ENCODE data around the gene ERH. TPM values are rescaled to one million over a fixed set of nuclear protein-coding genes. Genes with fewer than 3 reads are reported as not detected.
A peak's percentile ranks its signal among the peaks of the same experiment; 100 is the strongest.

The ERH gene
- total RNA-seq, 1 donor from 2014 or later: 337 TPM

GRCh38 chr14:69335371-69335771, 62.7 kb downstream of the ERH start:
- no peak overlapping the region for H3K27ac ChIP-seq
- no peaks in the 10 kb centered on the region for H3F3A ChIP-seq (ENCODE audit: low read depth)
- Mint-ChIP-seq H3K36me3 (peaks cover 4% of the 10 kb centered on the region), H3K9me3 (no peaks in the 10 kb centered on the region), H3K4me1 (peaks cover 5% of the 10 kb centered on the region), H3K4me3 (no peak overlapping the region), H3K27me3 (ENCODE audit: insufficient read depth, low read depth) (peaks cover 4% of the 10 kb centered on the region), H3K27ac (peak overlapping the region; percentile 81)
- H3K9ac ChIP-seq: peak overlapping the region; percentile 10
- no peaks in the 10 kb centered on the region for H3K36me3 ChIP-seq
- H2AFZ ChIP-seq (replicated peaks): peak overlapping the region; percentile 53
- H3K4me1 ChIP-seq: peaks cover 7% of the 10 kb centered on the region
- H4K20me1 ChIP-seq (ENCODE audit: low read depth): no peaks in the 10 kb centered on the region
- DNase-seq (ENCODE audit: low spot score): no peak
- no peaks in the 10 kb centered on the region for H3K27me3 ChIP-seq
- H3K4me3 ChIP-seq: no peak overlapping the region
- peak overlapping the region; percentile 15 for H3K4me2 ChIP-seq
- H3K79me2 ChIP-seq (ENCODE audit: low read depth): no peaks in the 10 kb centered on the region
- no peaks in the 10 kb centered on the region for H3K9me3 ChIP-seq (ENCODE audit: low read depth)
- TF ChIP-seq CTCF (IDR thresholded peaks at IDR 0.05) (no peak), EZH2 (IDR thresholded peaks at IDR 0.05) (no peak), EZH2phosphoT487 (IDR thresholded peaks at IDR 0.05) (no peak)

GRCh38 chr14:69334576-69334975, 63.5 kb downstream of the ERH start:
- Mint-ChIP-seq H3K27me3 (ENCODE audit: insufficient read depth, low read depth) (peaks cover 4% of the 10 kb centered on the region), H3K27ac (no peak overlapping the region), H3K36me3 (peaks cover 9% of the 10 kb centered on the region), H3K9me3 (no peaks in the 10 kb centered on the region), H3K4me3 (peak overlapping the region; percentile 44), H3K4me1 (peaks cover 5% of the 10 kb centered on the region)
- Histone ChIP-seq H3K27ac (no peak overlapping the region), H3K27me3 (no peaks in the 10 kb centered on the region), H3F3A (ENCODE audit: low read depth) (no peaks in the 10 kb centered on the region), H3K9ac (no peak overlapping the region), H2AFZ (replicated peaks) (no peak overlapping the region), H3K4me2 (no peak overlapping the region), H3K4me1 (peaks cover 7% of the 10 kb centered on the region), H3K36me3 (no peaks in the 10 kb centered on the region), H3K4me3 (no peak overlapping the region), H4K20me1 (ENCODE audit: low read depth) (no peaks in the 10 kb centered on the region), H3K9me3 (ENCODE audit: low read depth) (no peaks in the 10 kb centered on the region), H3K79me2 (ENCODE audit: low read depth) (no peaks in the 10 kb centered on the region)
- no peak for DNase-seq (ENCODE audit: low spot score)
- TF ChIP-seq CTCF (IDR thresholded peaks at IDR 0.05) (no peak), EZH2 (IDR thresholded peaks at IDR 0.05) (no peak), EZH2phosphoT487 (IDR thresholded peaks at IDR 0.05) (no peak)

GRCh38 chr14:69333791-69334337, 64.2 kb downstream of the ERH start:
- Histone ChIP-seq H3K4me2 (no peak overlapping the region), H3F3A (ENCODE audit: low read depth) (no peaks in the 10 kb centered on the region), H3K36me3 (no peaks in the 10 kb centered on the region), H4K20me1 (ENCODE audit: low read depth) (no peaks in the 10 kb centered on the region), H3K4me3 (no peak overlapping the region), H3K79me2 (ENCODE audit: low read depth) (no peaks in the 10 kb centered on the region), H3K4me1 (peaks cover 7% of the 10 kb centered on the region), H3K9me3 (ENCODE audit: low read depth) (no peaks in the 10 kb centered on the region), H3K9ac (no peak overlapping the region), H3K27me3 (no peaks in the 10 kb centered on the region), H2AFZ (replicated peaks) (no peak overlapping the region), H3K27ac (no peak overlapping the region)
- H3K4me1 Mint-ChIP-seq: peaks cover 5% of the 10 kb centered on the region
- DNase-seq (ENCODE audit: low spot score): no peak
- peaks cover 11% of the 10 kb centered on the region for H3K36me3 Mint-ChIP-seq
- peak overlapping the region; percentile 44 for H3K4me3 Mint-ChIP-seq
- peaks cover 4% of the 10 kb centered on the region for H3K27me3 Mint-ChIP-seq (ENCODE audit: insufficient read depth, low read depth)
- no peaks in the 10 kb centered on the region for H3K9me3 Mint-ChIP-seq
- TF ChIP-seq CTCF (IDR thresholded peaks at IDR 0.05) (no peak), EZH2 (IDR thresholded peaks at IDR 0.05) (no peak), EZH2phosphoT487 (IDR thresholded peaks at IDR 0.05) (no peak)
- H3K27ac Mint-ChIP-seq: no peak overlapping the region
